A673 (cell line): ENCODE results near the gene TTLL4.

Experiments
- EZH2 ChIP-seq: fragments of 200-600 bp; sonication (generic); IDR thresholded peaks from 2 replicates; pipeline ENCODE4 v1.6.1; 2017; ENCODE audit warnings: borderline replicate concordance, low read depth, mild to moderate bottlenecking, mixed read lengths, antibody characterized with exemption, low read length; ENCODE audit not compliant: poor library complexity, severe bottlenecking
- TF ChIP-seq, protein P1 (sequence below): fragments of 300-800, 200-600 bp; sonication (generic); conservative IDR thresholded peaks from 2 replicates; pipeline ENCODE4 v1.5.1; 2017; ENCODE audit warnings: low read depth, mild to moderate bottlenecking, antibody characterized with exemption, low read length, moderate library complexity, mixed read lengths

DNA sequence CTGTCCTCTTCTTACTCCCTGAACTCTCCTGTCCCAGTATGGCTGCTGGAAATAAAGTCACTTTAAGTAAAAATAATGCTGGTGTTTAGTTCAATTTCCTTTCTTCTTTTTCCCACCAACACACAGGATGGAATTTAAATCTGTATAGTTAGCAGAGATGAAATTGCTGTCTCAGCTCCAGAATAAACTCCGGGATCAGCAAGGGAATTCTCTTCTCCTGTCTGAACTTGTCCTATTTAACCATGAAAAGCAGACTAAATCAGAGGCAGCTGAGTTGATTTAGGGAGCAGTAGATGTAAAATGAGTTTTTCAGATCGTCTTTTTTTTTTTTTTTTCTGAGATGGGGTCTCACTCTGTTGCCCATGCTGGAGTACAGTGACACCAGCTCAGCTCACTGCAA lies 25.9 kb downstream of the TTLL4 start:
- TF ChIP-seq, protein P1, sequence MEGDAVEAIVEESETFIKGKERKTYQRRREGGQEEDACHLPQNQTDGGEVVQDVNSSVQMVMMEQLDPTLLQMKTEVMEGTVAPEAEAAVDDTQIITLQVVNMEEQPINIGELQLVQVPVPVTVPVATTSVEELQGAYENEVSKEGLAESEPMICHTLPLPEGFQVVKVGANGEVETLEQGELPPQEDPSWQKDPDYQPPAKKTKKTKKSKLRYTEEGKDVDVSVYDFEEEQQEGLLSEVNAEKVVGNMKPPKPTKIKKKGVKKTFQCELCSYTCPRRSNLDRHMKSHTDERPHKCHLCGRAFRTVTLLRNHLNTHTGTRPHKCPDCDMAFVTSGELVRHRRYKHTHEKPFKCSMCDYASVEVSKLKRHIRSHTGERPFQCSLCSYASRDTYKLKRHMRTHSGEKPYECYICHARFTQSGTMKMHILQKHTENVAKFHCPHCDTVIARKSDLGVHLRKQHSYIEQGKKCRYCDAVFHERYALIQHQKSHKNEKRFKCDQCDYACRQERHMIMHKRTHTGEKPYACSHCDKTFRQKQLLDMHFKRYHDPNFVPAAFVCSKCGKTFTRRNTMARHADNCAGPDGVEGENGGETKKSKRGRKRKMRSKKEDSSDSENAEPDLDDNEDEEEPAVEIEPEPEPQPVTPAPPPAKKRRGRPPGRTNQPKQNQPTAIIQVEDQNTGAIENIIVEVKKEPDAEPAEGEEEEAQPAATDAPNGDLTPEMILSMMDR = no peak
- TF ChIP-seq EZH2 = no peak
